Measurements from ENCODE around the gene TSEN54.

- TF ChIP-seq CTCF (IDR thresholded peaks at IDR 0.05; ENCODE audit: low read depth, low read length, missing input control) (no peak), JUND (IDR thresholded peaks at IDR 0.05) (no peak), TAF1 (conservative IDR thresholded peaks at IDR 0.05) (no peak), SP1 (IDR thresholded peaks at IDR 0.05) (no peak), FOXA2 (IDR thresholded peaks at IDR 0.05) (no peak)
Measured at GRCh38 chr17:75511270-75511609, 5.1 kb upstream of the TSEN54 start.
